Natural killer cell (primary cell): ENCODE data around the gene MAPRE3. TPM values are rescaled to one million over a fixed set of nuclear protein-coding genes. Genes with fewer than 3 reads are reported as not detected.

Source experiments
- ATAC-seq, 3 donors: fragments of 150-1000 bp in 2 of 3; fragments of 200-7000 bp in 1 of 3; cut with Tn5 transposase; 1 replicate in 1 of 3; 2 replicates in 2 of 3; pipeline ENCODE4 v1.10.0; 2021; ENCODE audit warnings: mild to moderate bottlenecking in 2 of 3, moderate library complexity in 2 of 3
- DNase-seq, 2 donors: peaks; one replicate each; pipeline versions ENCODE4 v3.0.0 to v3.0.0-alpha.2; 2013 to 2021; ENCODE audit warnings: mixed read lengths in 1 of 2
- H3K27ac ChIP-seq: one replicate; pipeline ENCODE4 v1.5.1; 2013; ENCODE audit warnings: mild to moderate bottlenecking, low read length
- H3K27me3 ChIP-seq: one replicate; pipeline ENCODE4 v1.6.1; 2013; ENCODE audit warnings: low read length; ENCODE audit not compliant: control insufficient read depth, insufficient read depth
- H3K36me3 ChIP-seq: one replicate; pipeline ENCODE4 v1.6.1; 2013; ENCODE audit warnings: low read length; ENCODE audit not compliant: control insufficient read depth, insufficient read depth
- H3K4me1 ChIP-seq: one replicate; pipeline ENCODE4 v1.6.1; 2013; ENCODE audit warnings: low read length; ENCODE audit not compliant: control insufficient read depth, insufficient read depth
- H3K4me3 ChIP-seq: one replicate; pipeline ENCODE4 v1.5.1; 2013; ENCODE audit warnings: low read length
- H3K9me3 ChIP-seq: one replicate; pipeline ENCODE4 v1.6.1; 2013; ENCODE audit warnings: low read length; ENCODE audit not compliant: control insufficient read depth, insufficient read depth
- H3K27ac Mint-ChIP-seq, 2 donors: one replicate each; pipeline ENCODE4 v1.8.0; 2022; ENCODE audit warnings: mild to moderate bottlenecking in 2 of 2, mixed read lengths in 2 of 2, moderate library complexity in 1 of 2
- H3K27me3 Mint-ChIP-seq, 2 donors: one replicate each; pipeline ENCODE4 v1.8.0; 2022; ENCODE audit warnings: low read depth in 2 of 2, mixed read lengths in 2 of 2
- H3K36me3 Mint-ChIP-seq: one replicate; pipeline ENCODE4 v1.8.0; 2022; ENCODE audit warnings: mixed read lengths
- H3K4me1 Mint-ChIP-seq, 2 donors: one replicate each; pipeline ENCODE4 v1.8.0; 2022; ENCODE audit warnings: mixed read lengths in 2 of 2
- H3K4me3 Mint-ChIP-seq: one replicate; pipeline ENCODE4 v1.8.0; 2022; ENCODE audit warnings: mild to moderate bottlenecking, moderate library complexity, mixed read lengths
- H3K9me3 Mint-ChIP-seq, 2 donors: one replicate each; pipeline ENCODE4 v1.8.0; 2022; ENCODE audit warnings: mixed read lengths in 2 of 2
- WGBS: methylation state at CpG from one replicate; pipeline ENCODE4 v1.1.7; 2013; ENCODE audit warnings: missing lambda C conversion rate; ENCODE audit not compliant: insufficient coverage; 5-methylcytosine and 5-hydroxymethylcytosine counted together
- intact Hi-C: fragments of 100-400 bp; cut with micrococcal nuclease; formaldehyde crosslinking; loops from one replicate; pipeline ENCODE4 v1.14.2; 2022
- total RNA-seq, 4 donors: library from RNA; stranded (reverse); fragments of 120-200 nt in 1 of 4; gene quantifications; one replicate each; pipeline versions ENCODE4 v1.2.3 to v1.2.4, GENCODE V29; 2013 to 2022
- TF ChIP-seq, protein P1 (sequence below): fragments of 200-600 bp; IDR thresholded peaks from one replicate; pipeline ENCODE4 v1.8.0; 2022; ENCODE audit warnings: antibody characterized with exemption

Gene MAPRE3
- total RNA-seq, 3 donors from 2014 or later (not counting 1 experiment from before 2014, with no cell fraction given) = 3.9 to 5.0 (median 4.2) TPM

DNA sequence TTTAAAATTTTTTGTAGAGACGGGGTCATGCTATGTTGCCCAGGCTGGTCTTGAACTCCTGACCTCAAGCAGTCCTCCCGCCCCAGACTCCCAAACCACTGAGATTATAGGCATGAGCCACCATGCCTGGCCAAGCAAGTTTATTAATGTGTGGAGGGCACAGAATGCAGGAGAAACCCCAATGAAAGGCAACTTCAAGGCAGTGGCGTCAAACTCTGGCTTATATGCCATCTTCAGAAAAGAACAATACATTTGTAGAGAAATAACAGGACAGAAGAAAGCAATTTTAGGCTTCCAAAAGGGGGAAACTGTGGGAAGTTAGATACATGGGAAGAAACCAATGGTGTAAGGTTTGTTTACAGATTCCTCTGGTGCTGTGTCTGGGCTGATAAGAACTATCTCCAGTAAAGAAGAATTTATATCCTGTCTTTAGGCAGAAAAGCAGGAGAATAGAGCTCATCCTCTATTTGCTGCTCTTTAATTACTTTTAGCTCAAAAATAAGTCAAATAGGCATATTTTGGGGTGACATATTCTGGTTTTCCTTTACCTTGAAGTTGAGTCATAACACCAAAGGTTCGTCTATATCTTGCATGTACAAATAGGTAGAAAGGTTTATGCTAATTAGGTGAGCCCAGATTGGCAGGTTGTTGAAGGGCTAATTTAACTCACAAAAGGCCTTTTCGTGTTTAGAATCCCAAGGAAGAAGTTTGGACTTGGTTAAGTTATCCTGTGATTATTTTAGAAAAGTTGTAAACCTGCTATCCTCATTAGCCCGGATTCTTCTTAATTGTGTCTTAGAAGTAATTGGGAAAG lies 36.4 kb downstream of the MAPRE3 start:
- no peak for DNase-seq
- H3K4me1 Mint-ChIP-seq = no peaks in the 10 kb centered on the region
- Histone ChIP-seq H3K4me3 (no peak overlapping the region), H3K9me3 (no peaks in the 10 kb centered on the region), H3K27me3 (no peaks in the 10 kb centered on the region), H3K4me1 (no peaks in the 10 kb centered on the region), H3K27ac (no peak overlapping the region), H3K36me3 (no peaks in the 10 kb centered on the region)
- no peak for ATAC-seq
- intact Hi-C loops = no loop called here
- H3K27ac Mint-ChIP-seq = no peak overlapping the region
- H3K9me3 Mint-ChIP-seq = no peaks in the 10 kb centered on the region
- WGBS = 84% methylated on average over 6 of the region's 6 CpGs
- TF ChIP-seq, protein P1, sequence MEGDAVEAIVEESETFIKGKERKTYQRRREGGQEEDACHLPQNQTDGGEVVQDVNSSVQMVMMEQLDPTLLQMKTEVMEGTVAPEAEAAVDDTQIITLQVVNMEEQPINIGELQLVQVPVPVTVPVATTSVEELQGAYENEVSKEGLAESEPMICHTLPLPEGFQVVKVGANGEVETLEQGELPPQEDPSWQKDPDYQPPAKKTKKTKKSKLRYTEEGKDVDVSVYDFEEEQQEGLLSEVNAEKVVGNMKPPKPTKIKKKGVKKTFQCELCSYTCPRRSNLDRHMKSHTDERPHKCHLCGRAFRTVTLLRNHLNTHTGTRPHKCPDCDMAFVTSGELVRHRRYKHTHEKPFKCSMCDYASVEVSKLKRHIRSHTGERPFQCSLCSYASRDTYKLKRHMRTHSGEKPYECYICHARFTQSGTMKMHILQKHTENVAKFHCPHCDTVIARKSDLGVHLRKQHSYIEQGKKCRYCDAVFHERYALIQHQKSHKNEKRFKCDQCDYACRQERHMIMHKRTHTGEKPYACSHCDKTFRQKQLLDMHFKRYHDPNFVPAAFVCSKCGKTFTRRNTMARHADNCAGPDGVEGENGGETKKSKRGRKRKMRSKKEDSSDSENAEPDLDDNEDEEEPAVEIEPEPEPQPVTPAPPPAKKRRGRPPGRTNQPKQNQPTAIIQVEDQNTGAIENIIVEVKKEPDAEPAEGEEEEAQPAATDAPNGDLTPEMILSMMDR = no peak
- H3K36me3 Mint-ChIP-seq = no peaks in the 10 kb centered on the region
- no peak overlapping the region for H3K4me3 Mint-ChIP-seq
- peaks cover 8 to 14% of the 10 kb centered on the region in 2 donors for H3K27me3 Mint-ChIP-seq

DNA sequence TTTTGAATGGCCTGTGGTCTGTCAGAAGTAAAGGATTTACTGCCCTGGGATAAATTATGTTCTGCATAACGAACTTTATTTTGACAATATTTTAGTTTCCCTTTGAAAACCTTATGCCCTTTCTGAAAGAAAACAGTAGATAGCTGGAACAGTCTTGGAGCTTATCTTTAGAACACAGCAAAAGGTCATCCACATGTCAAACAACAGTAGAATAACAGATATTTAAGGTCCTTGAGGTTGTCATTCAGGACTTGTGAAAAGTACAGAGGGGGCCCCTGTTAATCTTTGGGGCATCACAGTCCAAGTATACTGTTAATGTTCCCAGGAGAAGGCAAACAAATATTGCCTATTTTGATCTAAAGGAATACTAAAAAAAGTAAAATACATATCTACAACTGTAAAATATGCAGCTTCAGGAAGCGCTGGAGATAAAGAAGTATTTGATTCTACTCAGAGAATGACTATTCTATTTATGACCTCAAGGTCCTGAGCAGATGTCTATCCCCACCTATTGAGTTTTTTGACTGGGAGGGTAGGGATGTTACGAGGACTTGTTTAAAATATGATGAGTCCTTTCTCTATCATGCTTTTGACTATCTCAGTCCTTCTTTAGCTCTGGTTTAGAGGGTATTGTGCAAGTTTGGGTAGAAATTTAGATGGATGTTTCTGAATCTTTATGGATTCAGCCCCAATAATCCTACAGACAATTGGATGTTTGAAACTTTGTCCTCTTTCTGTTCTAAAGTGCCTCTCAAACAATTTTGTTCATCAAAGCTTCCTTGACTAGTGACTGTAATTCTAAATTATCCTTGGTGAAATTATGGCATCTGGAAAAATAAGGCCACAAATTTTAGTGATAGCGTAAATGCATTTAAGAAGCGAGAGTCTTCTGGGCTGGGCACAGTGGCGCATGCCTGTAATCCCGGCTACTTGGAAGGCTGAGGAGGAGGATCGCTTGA lies 37.3 kb downstream of the MAPRE3 start:
- Mint-ChIP-seq H3K36me3 (no peaks in the 10 kb centered on the region), H3K9me3 (no peaks in the 10 kb centered on the region), H3K4me1 (no peaks in the 10 kb centered on the region), H3K27ac (no peak overlapping the region), H3K4me3 (no peak overlapping the region), H3K27me3 (peaks cover 7 to 17% of the 10 kb centered on the region in 2 donors)
- intact Hi-C loops = no loop called here
- H3K27ac ChIP-seq = no peak overlapping the region
- TF ChIP-seq, protein P1 = no peak
- DNase-seq = no peak
- 97% methylated on average over 7 of the region's 8 CpGs for WGBS
- no peaks in the 10 kb centered on the region for H3K27me3 ChIP-seq
- H3K4me1 ChIP-seq = no peaks in the 10 kb centered on the region
- no peaks in the 10 kb centered on the region for H3K9me3 ChIP-seq
- no peak overlapping the region for H3K4me3 ChIP-seq
- no peak for ATAC-seq
- H3K36me3 ChIP-seq = no peaks in the 10 kb centered on the region

DNA sequence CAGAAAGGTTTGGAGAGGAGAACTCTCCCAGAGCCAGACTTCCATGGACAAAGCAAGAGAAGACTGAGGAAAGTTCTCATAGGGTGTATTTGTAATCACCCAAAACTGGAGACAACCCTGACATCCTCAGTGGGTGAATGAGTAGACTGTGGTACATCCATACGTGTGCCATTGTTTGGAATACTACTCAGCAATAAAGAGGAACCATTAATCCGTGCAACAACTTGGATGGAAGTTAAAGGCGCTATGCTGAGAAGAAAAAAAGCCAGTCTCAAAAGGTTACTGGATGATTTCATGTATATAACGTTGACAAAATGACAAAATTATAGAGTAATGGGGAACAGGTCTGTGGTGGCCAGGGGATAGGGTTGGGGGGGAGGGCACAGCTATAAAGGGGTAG lies 38.2 kb downstream of the MAPRE3 start:
- Mint-ChIP-seq H3K36me3 (no peaks in the 10 kb centered on the region), H3K4me3 (no peak overlapping the region), H3K27me3 (peaks cover 7 to 14% of the 10 kb centered on the region in 2 donors), H3K27ac (no peak overlapping the region), H3K4me1 (no peaks in the 10 kb centered on the region), H3K9me3 (no peaks in the 10 kb centered on the region)
- Histone ChIP-seq H3K4me3 (no peak overlapping the region), H3K9me3 (no peaks in the 10 kb centered on the region), H3K4me1 (no peaks in the 10 kb centered on the region), H3K27ac (no peak overlapping the region), H3K36me3 (no peaks in the 10 kb centered on the region), H3K27me3 (no peaks in the 10 kb centered on the region)
- ATAC-seq (no peak), DNase-seq (no peak)
- intact Hi-C loops = no loop called here
- TF ChIP-seq, protein P1 = no peak
- 86% methylated on average over 4 of the region's 4 CpGs for WGBS
